ENCODE results near the gene METTL8.
"Not testable (repeated sequence)": the region's sequence is repeated elsewhere in the genome, so short reads cannot be mapped to it uniquely, and the experiment has no call there.

The METTL8 gene

DNA sequence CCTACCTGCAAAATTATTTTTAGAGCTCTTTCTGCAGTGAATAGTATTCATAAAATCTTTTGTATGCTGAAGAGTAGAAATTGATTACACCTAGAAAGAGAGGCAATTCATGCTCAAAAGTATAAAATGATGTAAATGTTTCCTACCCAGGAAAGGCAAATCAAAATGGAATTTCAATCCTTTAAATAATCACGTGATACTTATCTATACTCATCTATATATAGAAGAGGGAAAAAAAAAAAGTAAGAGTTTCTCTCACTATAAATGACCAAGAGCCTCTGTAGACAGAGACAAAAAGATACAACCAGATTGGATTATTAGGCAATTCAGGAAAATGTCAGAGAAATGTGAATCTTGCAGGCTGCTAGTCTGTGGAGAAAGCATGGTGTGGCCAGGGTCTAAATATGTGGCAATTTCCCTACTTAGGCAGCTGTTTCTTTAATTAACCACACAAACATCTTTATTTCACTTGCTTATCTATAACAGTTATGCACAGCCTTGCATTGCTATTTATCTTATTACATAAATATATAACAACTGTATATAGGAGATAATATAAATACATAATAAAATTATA, 39.5 kb downstream of the METTL8 start:
- no peak for DNase-seq

DNA sequence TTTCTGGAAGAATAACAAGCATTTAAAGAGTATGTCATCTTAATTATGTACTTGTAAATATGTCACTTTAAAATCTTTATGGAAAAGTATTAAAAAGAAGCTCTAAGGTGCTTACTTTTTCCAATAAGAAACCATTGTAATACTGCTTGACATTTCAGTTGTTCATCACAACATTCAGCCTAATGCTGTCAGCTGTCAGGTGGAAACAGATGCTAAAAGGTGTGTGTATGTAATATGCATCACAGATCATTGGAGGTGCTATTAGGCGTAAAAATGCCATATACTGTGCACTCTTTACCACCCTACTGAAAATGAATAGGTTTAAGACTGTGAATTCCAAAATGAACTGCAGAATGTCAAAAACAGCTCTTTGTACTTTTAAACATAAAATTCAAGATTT, 40.3 kb downstream of the METTL8 start:
- DNase-seq, result no peak

DNA sequence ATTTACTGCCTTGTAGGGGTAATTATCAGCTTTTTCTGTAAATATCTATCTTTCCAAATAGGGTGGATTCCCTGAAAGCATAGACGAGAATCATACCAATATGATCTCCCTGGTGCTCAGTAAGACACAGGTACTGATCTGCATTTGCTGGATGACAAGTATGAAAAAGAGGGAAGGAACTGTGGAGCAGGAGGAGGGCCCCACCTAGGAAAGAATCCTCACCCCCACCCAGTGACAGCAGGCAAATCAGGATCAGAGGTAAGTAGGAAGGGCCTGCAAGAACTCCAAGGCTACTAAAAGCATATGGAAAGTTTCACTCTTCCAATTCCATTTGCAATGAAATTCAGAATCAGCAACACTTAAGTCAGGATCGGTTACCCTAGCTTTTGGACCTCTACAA, 42.3 kb downstream of the METTL8 start:
- no peak for DNase-seq

DNA sequence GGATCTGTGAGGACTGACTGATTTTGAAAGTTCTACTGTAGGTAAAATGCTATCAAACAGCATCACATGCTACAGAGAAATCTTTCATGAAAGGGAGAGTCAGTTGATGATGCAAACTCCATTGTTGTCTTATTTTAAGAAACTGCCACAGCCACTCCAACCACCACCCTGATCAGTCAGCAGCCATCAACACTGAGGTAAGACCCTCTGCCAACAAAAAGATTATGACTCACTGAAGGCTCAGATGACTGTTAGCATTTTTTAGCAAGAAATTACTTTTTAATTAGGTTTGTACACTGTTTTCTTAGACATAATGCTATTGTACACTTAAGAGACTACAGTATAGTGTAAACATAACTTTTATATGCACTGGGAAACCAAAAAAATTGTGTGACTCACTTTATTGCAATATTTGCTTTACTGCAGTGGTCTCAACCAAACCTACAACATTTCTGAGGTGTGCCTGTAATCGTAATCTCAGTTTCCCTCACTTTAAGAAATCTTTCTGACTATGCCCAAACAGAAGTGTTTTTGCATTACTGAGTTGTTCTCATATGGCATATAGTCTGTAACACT, 42.8 kb downstream of the METTL8 start:
- no peak for DNase-seq

DNA sequence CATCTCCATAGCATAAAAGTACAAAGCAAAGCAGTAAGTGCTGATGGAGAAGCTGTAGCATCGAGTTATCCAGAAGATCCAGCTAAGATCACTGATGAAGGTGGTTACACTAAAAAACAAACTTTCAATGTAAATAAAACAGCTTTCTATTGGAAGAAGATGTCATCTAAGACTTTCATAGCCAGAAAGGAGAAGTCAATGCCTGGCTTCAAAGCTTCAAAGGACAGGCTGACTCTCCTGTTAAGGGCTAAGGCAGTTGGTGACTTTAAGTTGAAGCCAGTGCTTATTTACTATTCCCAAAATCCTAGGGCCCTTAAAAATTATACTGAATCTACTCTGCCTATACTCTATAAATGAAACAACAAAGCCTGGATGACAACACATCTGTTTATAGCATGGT, 44.0 kb downstream of the METTL8 start:
- DNase-seq, result no peak

DNA sequence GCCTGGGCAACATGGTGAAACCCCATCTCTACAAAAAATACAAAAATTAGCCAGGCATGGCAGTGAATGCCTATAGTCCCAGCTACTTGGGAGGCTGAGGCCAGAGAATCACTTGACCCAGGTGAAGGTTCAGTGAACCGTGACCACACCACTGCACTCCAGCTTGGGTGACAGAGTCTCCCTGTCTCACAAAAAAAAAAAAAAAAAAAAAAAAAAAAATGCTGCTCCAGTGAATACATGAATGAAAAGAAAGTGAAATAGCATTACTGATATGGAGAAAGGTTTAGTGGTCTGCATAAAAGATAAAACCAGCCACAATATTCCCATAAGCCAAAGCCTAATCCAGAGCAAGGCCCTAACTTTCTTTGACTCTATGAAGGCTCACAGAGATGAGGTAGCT, 44.5 kb downstream of the METTL8 start:
- no peak for DNase-seq

DNA sequence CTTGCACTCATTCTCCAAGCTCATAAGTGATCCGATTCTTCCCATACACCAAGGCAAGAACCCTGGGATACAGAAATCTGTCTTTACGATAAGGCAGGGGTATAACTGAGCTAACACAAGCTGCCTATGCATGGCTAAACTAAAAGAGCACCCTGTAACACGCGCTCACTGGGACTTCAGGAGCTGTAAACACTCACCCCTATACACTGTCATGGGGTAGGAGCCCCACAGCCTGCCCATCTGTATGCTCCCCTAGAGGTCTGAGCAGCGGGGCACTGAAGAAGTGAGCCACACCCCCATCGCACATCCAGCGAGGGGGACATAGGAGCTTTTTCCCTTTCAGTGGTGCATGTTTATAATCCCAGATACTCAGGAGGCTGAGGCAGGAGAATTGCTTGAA, 46.7 kb downstream of the METTL8 start:
- no peak for DNase-seq

DNA sequence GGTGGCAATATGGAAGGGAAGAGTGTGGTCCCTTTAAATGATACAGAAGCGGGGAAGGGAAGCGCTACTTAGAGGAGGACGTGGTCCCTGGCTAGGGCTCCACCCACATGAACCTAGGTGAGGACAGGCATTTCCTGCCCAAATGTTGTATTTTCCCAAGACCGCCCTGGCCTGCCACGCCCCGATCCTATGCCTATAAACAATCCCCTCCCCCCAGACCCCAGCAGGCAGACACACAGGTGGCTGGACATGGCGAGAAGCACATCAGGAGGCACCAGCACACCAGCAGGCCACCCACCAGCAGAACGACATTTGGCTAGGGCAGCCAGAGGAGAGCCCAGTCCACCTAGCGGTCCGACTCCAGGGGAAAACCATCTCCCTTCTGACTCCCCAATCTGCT, 47.2 kb downstream of the METTL8 start:
- DNase-seq, result no peak

DNA sequence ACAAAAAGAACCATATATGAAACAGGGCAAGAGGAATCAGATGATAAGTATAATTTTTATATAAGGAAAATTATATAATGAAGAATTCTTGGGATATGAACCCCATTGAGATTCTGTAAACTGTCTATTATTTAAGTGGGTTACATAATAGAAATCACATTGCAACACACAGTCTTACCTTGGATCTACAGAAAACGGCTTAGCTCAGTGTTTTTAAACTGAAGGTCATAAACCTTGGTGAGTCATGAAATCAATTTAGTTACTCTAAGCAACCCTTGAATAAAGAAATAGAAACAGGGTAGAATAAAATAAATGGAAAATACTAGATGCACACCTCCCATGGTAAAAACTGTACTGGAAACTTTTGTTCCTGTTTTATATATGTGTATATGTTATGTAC, 50.7 kb downstream of the METTL8 start:
- no peak for DNase-seq

DNA sequence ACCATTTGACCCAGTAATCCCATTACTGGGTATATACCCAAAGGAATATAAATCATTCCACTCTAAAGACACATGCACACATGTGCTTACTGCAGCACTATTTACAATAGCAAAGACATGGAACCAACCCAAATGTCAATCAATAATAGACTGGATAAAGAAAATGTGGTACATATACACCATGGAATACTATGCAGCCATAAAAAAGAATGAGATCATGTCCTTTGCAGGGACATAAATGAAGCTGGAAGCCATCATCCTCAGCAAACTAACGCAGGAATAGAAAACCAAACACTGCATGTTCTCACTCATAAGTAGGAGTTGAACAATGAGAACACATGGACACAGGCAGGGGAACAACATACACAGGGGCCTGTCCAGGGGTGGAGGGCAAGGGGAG, 51.6 kb downstream of the METTL8 start:
- DNase-seq, result not testable (repeated sequence)

DNA sequence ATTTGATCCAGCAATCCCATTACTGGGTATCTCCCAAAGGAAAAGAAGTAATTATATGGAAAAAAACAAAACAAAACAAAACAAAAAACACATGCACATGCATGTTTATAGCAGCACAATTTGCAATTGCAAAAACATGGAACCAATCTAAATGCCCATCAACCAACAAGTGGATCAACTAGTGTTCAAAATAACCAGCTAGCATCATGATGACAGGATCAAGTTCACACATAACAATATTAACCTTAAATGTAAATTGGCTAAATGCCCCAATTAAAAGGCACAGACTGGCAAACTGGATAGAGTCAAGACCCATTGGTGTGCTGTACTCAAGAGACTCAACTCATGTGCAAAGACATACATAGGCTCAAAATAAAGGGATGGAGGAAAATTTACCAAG, 55.9 kb downstream of the METTL8 start:
- not testable (repeated sequence) for DNase-seq

DNA sequence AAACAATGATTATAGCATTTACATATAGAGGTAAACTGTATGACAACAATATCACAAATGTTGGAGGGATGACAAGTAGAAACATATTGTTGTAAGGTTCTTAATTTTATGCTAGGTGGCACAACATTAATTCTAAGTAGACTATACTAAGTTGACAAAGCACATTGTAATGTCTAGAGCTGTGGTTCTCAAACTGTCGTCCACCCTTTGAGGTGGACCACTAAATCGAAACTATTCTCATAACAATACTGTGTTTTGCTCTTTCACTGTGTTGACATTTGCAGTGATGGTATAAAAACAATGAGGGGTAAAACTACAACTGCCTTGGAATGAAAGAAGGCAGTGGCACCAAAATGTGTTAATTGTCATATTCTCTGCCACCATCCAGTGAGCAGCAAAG, 66.1 kb downstream of the METTL8 start:
- DNase-seq, result no peak

DNA sequence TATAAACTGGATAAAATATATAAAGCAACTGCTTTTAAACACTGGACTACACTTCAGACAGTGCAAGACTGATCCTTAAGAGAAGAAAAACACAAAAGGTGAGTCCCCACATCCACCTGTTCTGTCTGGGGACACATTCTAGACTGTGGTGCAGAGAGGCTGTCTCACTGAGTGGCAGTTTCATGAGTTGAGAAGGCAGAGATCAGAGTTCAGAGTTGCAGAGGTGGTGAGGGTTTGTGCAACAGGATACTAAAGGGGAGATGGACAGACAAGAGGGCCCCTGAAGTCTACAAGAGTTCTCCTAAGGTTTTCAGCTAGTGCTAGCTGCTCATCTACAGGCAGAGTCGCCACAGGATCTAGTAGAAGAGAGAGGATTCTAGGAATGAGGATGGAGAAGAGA, 68.0 kb downstream of the METTL8 start:
- DNase-seq, result no peak

DNA sequence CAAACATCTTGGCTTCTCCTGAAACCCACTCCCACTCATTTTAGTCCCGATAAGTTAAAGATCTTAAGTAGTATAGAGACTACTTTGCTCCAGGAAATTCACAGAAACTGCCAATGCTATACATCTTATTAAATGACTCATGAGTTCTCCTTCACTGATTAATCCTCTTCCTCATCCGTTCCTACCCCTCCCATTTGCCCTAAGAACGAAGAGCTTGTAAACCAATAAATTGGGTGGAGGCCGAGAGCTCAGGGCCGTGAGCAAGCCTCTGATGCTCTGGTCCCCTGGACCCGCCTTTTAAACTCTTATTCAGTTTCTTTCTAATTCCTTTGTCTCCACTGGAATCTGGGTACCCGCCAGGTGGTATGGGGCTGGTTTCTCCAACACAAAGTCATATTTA, 68.6 kb downstream of the METTL8 start:
- no peak for DNase-seq

DNA sequence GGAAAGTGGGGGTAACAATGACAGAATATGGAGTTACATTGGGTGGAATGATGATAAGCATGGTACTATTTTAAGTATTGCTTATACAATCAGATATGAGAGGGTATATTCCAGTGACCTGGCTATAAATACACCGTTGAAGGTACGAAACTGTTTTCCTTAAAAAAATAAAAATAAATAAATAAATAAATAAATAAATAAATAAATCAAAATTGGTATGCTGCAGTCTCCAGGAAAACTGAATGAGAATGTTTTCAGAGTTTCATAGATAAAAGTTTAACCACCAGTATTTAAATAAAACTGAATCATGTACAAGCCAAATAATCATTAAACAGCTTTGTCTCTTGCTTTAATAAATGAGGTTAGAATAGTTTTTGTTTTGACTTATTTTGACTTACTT, 71.4 kb downstream of the METTL8 start:
- no peak for DNase-seq

DNA sequence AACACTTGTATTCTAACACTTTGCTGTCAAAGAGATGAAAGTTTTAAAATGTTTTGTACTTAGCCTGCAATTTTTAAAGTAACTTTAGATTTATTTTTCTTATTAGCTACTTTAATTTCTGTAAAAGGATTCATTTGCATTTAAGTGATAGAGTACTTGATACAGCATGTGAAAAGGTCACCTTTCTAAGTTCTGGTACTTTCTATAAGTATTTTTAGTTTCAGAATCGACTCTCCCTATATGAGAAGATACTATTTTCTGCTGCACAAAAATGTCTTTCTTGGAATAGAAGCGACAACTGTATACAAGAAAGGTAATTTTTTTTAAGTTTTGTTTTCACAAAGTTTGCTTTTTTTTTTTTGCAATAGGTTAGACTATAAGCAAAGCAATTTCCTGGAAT, 72.9 kb downstream of the METTL8 start:
- no peak for DNase-seq

DNA sequence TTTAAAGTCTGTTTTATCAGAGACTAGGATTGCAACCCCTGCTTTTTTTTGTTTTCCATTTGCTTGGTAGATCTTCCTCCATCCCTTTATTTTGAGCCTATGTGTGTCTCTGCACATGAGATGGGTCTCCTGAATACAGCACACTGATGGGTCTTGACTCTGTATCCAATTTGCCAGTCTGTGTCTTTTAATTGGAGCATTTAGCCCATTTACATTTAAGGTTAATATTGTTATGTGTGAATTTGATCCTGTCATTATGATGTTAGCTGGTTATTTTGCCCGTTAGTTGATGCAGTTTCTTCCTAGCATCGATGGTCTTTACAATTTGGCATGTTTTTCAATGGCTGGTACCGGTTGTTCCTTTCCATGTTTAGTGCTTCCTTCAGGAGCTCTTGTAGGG, 80.0 kb downstream of the METTL8 start:
- not testable (repeated sequence) for DNase-seq

DNA sequence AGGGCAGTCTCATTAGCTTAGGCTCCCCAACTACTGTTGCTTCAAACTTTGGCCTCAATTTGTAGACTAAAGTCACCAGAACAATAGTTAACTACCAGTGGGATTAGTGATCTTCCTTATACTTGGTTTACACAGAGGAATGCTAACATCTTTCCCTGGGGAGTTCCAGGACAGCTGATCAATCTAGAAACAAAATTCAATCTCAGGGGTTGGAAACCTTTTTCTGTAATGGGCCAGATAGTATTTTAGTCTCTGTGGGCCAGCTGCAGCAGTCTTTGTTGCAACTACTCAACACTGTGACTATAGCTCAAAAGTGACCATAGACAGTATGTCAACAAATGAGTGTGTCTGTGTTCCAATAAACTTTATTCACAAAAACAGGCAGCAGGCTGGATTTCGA, 85.7 kb downstream of the METTL8 start:
- DNase-seq, result no peak

DNA sequence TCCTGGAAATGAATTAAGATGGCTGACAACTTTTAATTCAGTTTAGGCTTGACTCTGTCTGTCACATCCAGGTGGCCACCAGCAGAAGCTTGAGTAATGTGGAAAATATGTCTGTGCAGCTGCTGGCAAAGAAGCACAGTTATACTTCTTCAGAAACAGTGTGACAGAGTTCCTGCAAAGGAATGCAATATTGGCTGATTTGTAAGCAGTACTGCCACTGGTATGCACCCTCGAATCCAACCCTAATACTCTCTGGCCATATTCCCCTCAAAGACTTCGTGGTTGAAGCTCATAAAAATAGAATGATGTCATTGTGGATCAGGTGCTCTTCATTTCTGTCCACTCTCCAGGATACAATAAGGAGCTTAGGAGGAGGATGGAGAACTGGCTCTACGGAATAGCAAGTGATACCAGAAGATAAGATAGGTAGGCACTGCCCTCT, 86.2 kb downstream of the METTL8 start:
- DNase-seq, result no peak

DNA sequence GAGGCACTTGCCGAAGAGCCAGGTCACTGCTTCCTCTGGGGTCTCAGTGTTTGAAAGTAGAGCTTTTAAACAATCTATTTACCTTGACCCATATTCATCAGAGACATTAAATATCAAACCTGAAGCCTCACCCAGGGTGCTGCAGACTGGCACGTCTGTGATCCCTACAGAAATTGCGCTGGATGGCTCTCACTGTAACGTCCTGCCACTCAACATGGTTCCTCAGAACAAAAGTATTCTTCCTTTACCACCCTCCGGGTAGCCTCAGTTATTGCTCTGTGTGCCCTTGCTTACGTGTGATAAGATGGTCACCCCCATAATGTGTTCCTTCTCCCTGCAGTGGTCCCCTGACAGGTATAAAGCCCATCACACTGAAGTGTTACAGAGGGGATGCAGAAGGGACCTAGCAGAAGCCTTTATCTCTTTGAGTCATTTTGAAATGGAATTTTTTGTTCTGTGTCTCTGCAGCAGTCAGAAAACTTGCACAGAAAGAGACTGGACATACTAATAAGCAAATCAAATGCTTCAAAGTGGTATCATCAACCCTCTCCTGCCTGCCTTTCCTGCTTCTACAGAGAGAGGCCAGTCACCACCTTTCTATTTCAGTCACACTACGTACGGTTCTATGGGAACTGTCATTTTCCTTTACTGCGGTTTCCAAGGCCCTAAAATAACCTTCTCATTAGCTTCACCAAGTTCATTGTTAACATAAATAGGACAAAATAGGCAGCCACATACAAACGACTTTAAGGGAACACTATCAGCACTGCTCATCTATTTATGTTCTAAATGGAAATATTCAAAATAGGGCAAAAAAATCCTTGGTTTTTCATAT, 86.8 kb downstream of the METTL8 start:
- no peak for DNase-seq

DNA sequence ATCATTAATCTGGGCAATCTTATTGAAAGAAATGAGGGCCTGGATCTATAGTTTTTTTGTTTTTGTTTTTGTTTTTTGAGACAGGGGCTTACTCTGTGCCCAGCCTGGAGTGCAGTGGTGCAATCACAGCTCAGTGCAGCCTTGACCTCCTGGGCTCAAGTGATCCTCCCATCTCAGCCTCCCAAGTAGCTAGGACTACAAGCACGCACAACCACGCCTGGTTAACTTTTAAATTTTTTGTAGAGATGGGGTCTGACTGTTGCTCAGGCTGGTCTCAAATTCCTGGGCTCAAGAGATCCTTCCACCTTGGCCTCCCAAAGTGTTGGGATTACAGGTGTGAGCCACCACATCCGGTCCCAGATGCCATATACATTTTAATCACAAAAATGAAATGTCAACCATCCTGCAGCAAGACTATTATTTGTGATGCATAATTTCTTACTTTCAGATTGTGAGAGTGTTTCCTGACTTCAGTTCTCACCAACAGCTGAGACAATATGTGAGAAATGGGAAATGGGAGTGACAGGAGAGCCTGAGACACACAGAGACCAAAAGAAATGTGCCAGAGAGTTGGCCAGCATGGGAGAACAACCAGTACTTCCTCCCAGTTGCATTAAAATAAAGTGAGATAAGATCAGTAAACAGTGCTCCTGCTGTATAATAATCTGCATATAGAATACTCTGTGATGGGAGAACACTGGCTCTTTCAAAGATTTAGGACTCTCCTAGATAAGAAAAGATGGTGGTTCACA, 87.6 kb downstream of the METTL8 start:
- no peak for DNase-seq

DNA sequence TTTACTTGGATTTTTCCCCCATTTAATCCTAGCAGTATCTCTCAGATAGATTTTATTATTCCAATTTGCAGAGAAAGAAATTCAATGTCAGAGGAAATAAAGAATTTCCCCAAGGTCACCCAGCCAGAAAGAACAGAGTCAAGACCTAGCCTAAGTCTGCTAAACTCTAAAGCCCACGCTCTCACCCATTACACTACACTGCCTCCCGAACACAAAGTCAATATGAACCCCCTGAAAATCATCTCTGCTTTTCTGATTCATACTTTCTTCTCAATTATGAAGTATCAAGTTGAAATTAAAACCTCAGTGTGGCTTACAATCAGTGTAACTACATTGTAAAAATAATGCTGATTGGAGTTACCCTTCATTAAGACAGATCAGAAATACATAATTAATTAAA, 89.6 kb downstream of the METTL8 start:
- no peak for DNase-seq

DNA sequence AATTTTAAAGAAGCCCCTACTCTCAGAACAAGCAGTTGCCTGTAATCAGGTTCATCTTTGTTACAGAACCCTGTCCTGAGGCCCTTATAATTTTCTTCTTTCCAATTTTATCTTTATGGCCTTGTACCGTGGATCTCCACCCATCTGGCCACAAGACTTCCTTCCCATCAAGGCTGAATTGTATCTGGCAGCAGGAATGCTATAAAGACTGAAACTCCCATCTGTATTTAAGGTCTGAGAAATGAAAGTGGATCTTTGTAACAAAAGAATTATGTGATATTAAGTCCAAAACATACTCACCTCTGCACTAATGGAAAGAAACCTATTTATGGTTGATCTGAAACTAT, 91.8 kb downstream of the METTL8 start:
- DNase-seq, result no peak

All from NCI-H774 (cell line).